Effector memory CD8-positive, alpha-beta T cell (primary cell): Measurements from ENCODE around the gene LRIF1.
A peak's percentile ranks its signal among the peaks of the same experiment; 100 is the strongest.
"Not testable (repeated sequence)": the region's sequence is repeated elsewhere in the genome, so short reads cannot be mapped to it uniquely, and the experiment has no call there.

ENCODE experiments used
- ATAC-seq: fragments of 150-1000 bp; cut with Tn5 transposase; replicated peaks from 2 replicates; pipeline ENCODE4 v1.10.0; 2021; ENCODE audit warnings: mild to moderate bottlenecking, moderate library complexity
- DNase-seq, 3 experiments: peaks; one replicate each; pipeline ENCODE4 v3.0.0; 2021
- H3K27ac Mint-ChIP-seq, 2 donors: one replicate each; pipeline ENCODE4 v1.8.0; 2022; ENCODE audit warnings: mild to moderate bottlenecking in 2 of 2, mixed read lengths in 2 of 2, moderate library complexity in 2 of 2
- H3K27me3 Mint-ChIP-seq, 2 donors: one replicate each; pipeline ENCODE4 v1.8.0; 2022; ENCODE audit warnings: mixed read lengths in 2 of 2
- H3K36me3 Mint-ChIP-seq: one replicate; pipeline ENCODE4 v1.8.0; 2022; ENCODE audit warnings: mild to moderate bottlenecking, moderate library complexity, mixed read lengths; ENCODE audit not compliant: insufficient read depth
- H3K4me1 Mint-ChIP-seq, 2 donors: one replicate each; pipeline ENCODE4 v1.8.0; 2022; ENCODE audit warnings: low read depth in 2 of 2, mixed read lengths in 2 of 2
- H3K4me3 Mint-ChIP-seq, 2 donors: one replicate each; pipeline ENCODE4 v1.8.0; 2022; ENCODE audit warnings: mild to moderate bottlenecking in 2 of 2, mixed read lengths in 2 of 2, moderate library complexity in 2 of 2
- H3K9me3 Mint-ChIP-seq, 2 donors: one replicate each; pipeline ENCODE4 v1.8.0; 2022; ENCODE audit warnings: mixed read lengths in 2 of 2

LRIF1 gene

GRCh38 chr1:110931097-110931496 is 32.6 kb downstream of the LRIF1 start:
- not testable (repeated sequence) for H3K27me3 Mint-ChIP-seq, ATAC-seq, H3K27ac Mint-ChIP-seq, DNase-seq, H3K36me3 Mint-ChIP-seq, H3K4me1 Mint-ChIP-seq, H3K4me3 Mint-ChIP-seq
- peaks cover 3 to 13% of the 10 kb centered on the region in 2 donors for H3K9me3 Mint-ChIP-seq

- Mint-ChIP-seq H3K4me1 (no peaks in the 10 kb centered on the region), H3K4me3 (no peak overlapping the region), H3K9me3 (peaks cover 0 to 3% of the 10 kb centered on the region in 2 donors), H3K27ac (no peak overlapping the region), H3K36me3 (no peaks in the 10 kb centered on the region), H3K27me3 (no peaks in the 10 kb centered on the region)
- no peak for DNase-seq
- no peak for ATAC-seq
Measured at GRCh38 chr1:110928904-110929303, 34.8 kb downstream of the LRIF1 start.

- Mint-ChIP-seq H3K9me3 (peaks cover 0 to 3% of the 10 kb centered on the region in 2 donors), H3K27me3 (no peaks in the 10 kb centered on the region), H3K4me3 (no peak overlapping the region), H3K27ac (no peak overlapping the region), H3K4me1 (no peaks in the 10 kb centered on the region), H3K36me3 (peaks cover under 1% of the 10 kb centered on the region)
- ATAC-seq (no peak), DNase-seq (no peak)
Measured at GRCh38 chr1:110928191-110928590, 35.5 kb downstream of the LRIF1 start.

- peaks cover 5% of the 10 kb centered on the region for H3K36me3 Mint-ChIP-seq
- H3K4me3 Mint-ChIP-seq = no peak overlapping the region
- no peak for DNase-seq
- H3K27ac Mint-ChIP-seq = no peak overlapping the region
- peaks cover 0 to 3% of the 10 kb centered on the region in 2 donors for H3K9me3 Mint-ChIP-seq
- H3K27me3 Mint-ChIP-seq = no peaks in the 10 kb centered on the region
- ATAC-seq = no peak
- H3K4me1 Mint-ChIP-seq = no peaks in the 10 kb centered on the region
Measured at GRCh38 chr1:110927484-110928075, 36.1 kb downstream of the LRIF1 start.

GRCh38 chr1:110921953-110922352 is 41.8 kb downstream of the LRIF1 start:
- ATAC-seq (no peak), DNase-seq (no peak)
- H3K4me3 Mint-ChIP-seq = no peak overlapping the region
- no peaks in the 10 kb centered on the region for H3K27me3 Mint-ChIP-seq
- peaks cover 2 to 3% of the 10 kb centered on the region in 2 donors for H3K4me1 Mint-ChIP-seq
- no peak overlapping the region for H3K27ac Mint-ChIP-seq
- H3K9me3 Mint-ChIP-seq = no peaks in the 10 kb centered on the region
- peaks cover 8% of the 10 kb centered on the region for H3K36me3 Mint-ChIP-seq

- H3K27ac Mint-ChIP-seq = no peak overlapping the region
- DNase-seq (no peak), ATAC-seq (no peak)
- H3K27me3 Mint-ChIP-seq = no peaks in the 10 kb centered on the region
- H3K4me3 Mint-ChIP-seq = no peak overlapping the region
- H3K4me1 Mint-ChIP-seq = peaks cover 7 to 8% of the 10 kb centered on the region in 2 donors
- peaks cover 11% of the 10 kb centered on the region for H3K36me3 Mint-ChIP-seq
- H3K9me3 Mint-ChIP-seq = no peaks in the 10 kb centered on the region
Measured at GRCh38 chr1:110918016-110918415, 45.7 kb downstream of the LRIF1 start.

GRCh38 chr1:110916669-110917306 is 46.9 kb downstream of the LRIF1 start:
- Mint-ChIP-seq H3K27ac (no peak overlapping the region), H3K4me3 (peak overlapping the region; percentile 37 to 46)
- DNase-seq = no peak

GRCh38 chr1:110916274-110916668 is 47.5 kb downstream of the LRIF1 start:
- H3K4me3 Mint-ChIP-seq = no peak overlapping the region
- H3K9me3 Mint-ChIP-seq = no peaks in the 10 kb centered on the region
- H3K27ac Mint-ChIP-seq = no peak overlapping the region
- ATAC-seq (no peak), DNase-seq (no peak)
- peaks cover 17% of the 10 kb centered on the region for H3K36me3 Mint-ChIP-seq
- peaks cover 7 to 8% of the 10 kb centered on the region in 2 donors for H3K4me1 Mint-ChIP-seq
- H3K27me3 Mint-ChIP-seq = no peaks in the 10 kb centered on the region

More at GRCh38 chr1:110916669-110917306, 46.9 kb downstream of the LRIF1 start:
- peaks cover 13% of the 10 kb centered on the region for H3K36me3 Mint-ChIP-seq
- no peaks in the 10 kb centered on the region for H3K9me3 Mint-ChIP-seq
- H3K27me3 Mint-ChIP-seq = no peaks in the 10 kb centered on the region
- ATAC-seq = peak; percentile 80
- H3K4me1 Mint-ChIP-seq = peaks cover 7 to 8% of the 10 kb centered on the region in 2 donors

GRCh38 chr1:110915804-110916203 is 47.9 kb downstream of the LRIF1 start:
- Mint-ChIP-seq H3K9me3 (peaks cover 0 to 3% of the 10 kb centered on the region in 2 donors), H3K4me1 (peaks cover 7 to 8% of the 10 kb centered on the region in 2 donors), H3K4me3 (no peak overlapping the region), H3K36me3 (peaks cover 17% of the 10 kb centered on the region), H3K27me3 (no peaks in the 10 kb centered on the region), H3K27ac (no peak overlapping the region)
- ATAC-seq = no peak
- no peak for DNase-seq

GRCh38 chr1:110914676-110915075 is 49.0 kb downstream of the LRIF1 start:
- Mint-ChIP-seq H3K27me3 (no peaks in the 10 kb centered on the region), H3K4me3 (no peak overlapping the region), H3K4me1 (peaks cover 7 to 8% of the 10 kb centered on the region in 2 donors), H3K36me3 (peaks cover 23% of the 10 kb centered on the region), H3K27ac (no peak overlapping the region), H3K9me3 (peaks cover 0 to 8% of the 10 kb centered on the region in 2 donors)
- DNase-seq = no peak
- no peak for ATAC-seq

GRCh38 chr1:110912784-110913183 is 50.9 kb downstream of the LRIF1 start:
- Mint-ChIP-seq H3K27ac (no peak overlapping the region), H3K4me3 (no peak overlapping the region), H3K4me1 (peaks cover 8 to 10% of the 10 kb centered on the region in 2 donors), H3K9me3 (peaks cover 0 to 8% of the 10 kb centered on the region in 2 donors), H3K36me3 (peaks cover 26% of the 10 kb centered on the region), H3K27me3 (no peaks in the 10 kb centered on the region)
- ATAC-seq (no peak), DNase-seq (no peak)

- Mint-ChIP-seq H3K36me3 (peaks cover 50% of the 10 kb centered on the region), H3K4me1 (peaks cover 18 to 33% of the 10 kb centered on the region in 2 donors), H3K27ac (peak overlapping the region; percentile 33 to 90), H3K4me3 (no peak overlapping the region), H3K9me3 (peaks cover 1 to 14% of the 10 kb centered on the region in 2 donors), H3K27me3 (no peaks in the 10 kb centered on the region)
- DNase-seq (no peak), ATAC-seq (peak; percentile 18)
Measured at GRCh38 chr1:110903853-110904500, 59.7 kb downstream of the LRIF1 start.

- Mint-ChIP-seq H3K9me3 (peaks cover 1 to 14% of the 10 kb centered on the region in 2 donors), H3K4me1 (peaks cover 20 to 39% of the 10 kb centered on the region in 2 donors), H3K36me3 (peaks cover 61% of the 10 kb centered on the region), H3K27me3 (no peaks in the 10 kb centered on the region), H3K27ac (peak overlapping the region; percentile 33 to 90), H3K4me3 (no peak overlapping the region)
- ATAC-seq = no peak
- DNase-seq = no peak
Measured at GRCh38 chr1:110902820-110903463, 60.8 kb downstream of the LRIF1 start.
